Measurements from ENCODE around the gene PSMA1.

Gene PSMA1

DNA sequence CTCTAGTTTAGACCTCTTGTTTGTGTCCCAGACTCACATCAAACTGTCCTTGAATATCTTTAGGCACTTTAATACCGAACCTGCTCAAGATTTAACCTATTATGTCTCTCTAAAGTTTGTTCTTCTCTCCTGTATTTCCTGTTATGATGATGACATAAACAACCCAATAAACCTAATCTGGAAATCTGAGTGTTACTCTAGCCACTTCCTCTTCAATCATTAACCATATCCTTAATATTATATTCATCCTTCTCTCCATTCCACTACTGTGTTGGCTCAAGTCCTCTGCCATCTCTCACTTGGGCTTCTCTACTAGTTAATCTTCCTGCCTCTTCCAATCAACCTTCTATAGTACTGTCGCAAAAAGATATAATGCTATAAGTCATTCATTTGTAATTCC is 56.6 kb downstream of the PSMA1 start:
- no peaks in the 10 kb centered on the region for H4K20me1 ChIP-seq (ENCODE audit: insufficient read depth, low read length)
- H3K27me3 ChIP-seq (replicated peaks; ENCODE audit: insufficient read depth, low read length), result no peaks in the 10 kb centered on the region
- peaks cover 36% of the 10 kb centered on the region for H3K36me3 ChIP-seq (replicated peaks; ENCODE audit: insufficient read depth, low read length)
- no peak overlapping the region for H2AFZ ChIP-seq (ENCODE audit: low read length)
- no peaks in the 10 kb centered on the region for H3K9me3 ChIP-seq (replicated peaks; ENCODE audit: insufficient read depth, low read length)
- H3K4me3 ChIP-seq (ENCODE audit: low read length), result no peak overlapping the region
- H3K9me2 ChIP-seq (replicated peaks; ENCODE audit: insufficient read depth, low read length), result no peaks in the 10 kb centered on the region
- no peaks in the 10 kb centered on the region for H3F3A ChIP-seq (ENCODE audit: insufficient read depth, low read length)
- no peak overlapping the region for H3K27ac ChIP-seq (ENCODE audit: low read length)
- no peak overlapping the region for H3K4me2 ChIP-seq (ENCODE audit: low read depth, low read length)
- DNase-seq, result no peak
- H3K4me1 ChIP-seq (ENCODE audit: low read length), result no peaks in the 10 kb centered on the region
- no peak overlapping the region for H3K9ac ChIP-seq (ENCODE audit: low read length)
- H3K79me2 ChIP-seq (ENCODE audit: low read length), result no peaks in the 10 kb centered on the region
- TF ChIP-seq EZH2 (optimal IDR thresholded peaks at IDR 0.05; ENCODE audit: low read depth, low read length), result no peak
- TF ChIP-seq, protein P1, sequence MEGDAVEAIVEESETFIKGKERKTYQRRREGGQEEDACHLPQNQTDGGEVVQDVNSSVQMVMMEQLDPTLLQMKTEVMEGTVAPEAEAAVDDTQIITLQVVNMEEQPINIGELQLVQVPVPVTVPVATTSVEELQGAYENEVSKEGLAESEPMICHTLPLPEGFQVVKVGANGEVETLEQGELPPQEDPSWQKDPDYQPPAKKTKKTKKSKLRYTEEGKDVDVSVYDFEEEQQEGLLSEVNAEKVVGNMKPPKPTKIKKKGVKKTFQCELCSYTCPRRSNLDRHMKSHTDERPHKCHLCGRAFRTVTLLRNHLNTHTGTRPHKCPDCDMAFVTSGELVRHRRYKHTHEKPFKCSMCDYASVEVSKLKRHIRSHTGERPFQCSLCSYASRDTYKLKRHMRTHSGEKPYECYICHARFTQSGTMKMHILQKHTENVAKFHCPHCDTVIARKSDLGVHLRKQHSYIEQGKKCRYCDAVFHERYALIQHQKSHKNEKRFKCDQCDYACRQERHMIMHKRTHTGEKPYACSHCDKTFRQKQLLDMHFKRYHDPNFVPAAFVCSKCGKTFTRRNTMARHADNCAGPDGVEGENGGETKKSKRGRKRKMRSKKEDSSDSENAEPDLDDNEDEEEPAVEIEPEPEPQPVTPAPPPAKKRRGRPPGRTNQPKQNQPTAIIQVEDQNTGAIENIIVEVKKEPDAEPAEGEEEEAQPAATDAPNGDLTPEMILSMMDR (IDR thresholded peaks at IDR 0.05; ENCODE audit: low read length), result no peak
- no peak for TF ChIP-seq EZH2phosphoT487 (IDR thresholded peaks at IDR 0.05; ENCODE audit: low read length)

DNA sequence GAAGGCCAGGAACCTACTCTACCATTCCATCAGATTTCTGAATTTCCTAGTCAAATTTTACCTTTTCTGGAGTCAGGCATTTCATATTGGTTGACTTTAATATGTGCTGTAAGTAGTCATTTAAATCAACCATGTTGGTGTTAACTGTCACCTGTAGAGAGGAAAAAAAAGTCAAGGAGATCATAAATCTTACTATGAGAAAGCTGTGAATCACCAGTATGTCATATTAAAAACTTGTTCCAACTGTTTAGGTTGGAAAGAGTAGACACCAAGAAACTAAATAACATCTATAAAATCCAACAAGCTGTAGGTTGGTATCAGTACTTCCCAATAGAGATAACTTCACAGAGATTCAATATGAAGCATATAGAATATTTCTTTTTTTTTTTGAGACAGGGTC is 60.0 kb downstream of the PSMA1 start:
- H3K79me2 ChIP-seq (ENCODE audit: low read length), result no peaks in the 10 kb centered on the region
- no peak overlapping the region for H3K27ac ChIP-seq (ENCODE audit: low read length)
- no peaks in the 10 kb centered on the region for H3K4me1 ChIP-seq (ENCODE audit: low read length)
- peaks cover 3% of the 10 kb centered on the region for H3F3A ChIP-seq (ENCODE audit: insufficient read depth, low read length)
- DNase-seq, result no peak
- H3K9me2 ChIP-seq (replicated peaks; ENCODE audit: insufficient read depth, low read length), result no peaks in the 10 kb centered on the region
- H4K20me1 ChIP-seq (ENCODE audit: insufficient read depth, low read length), result no peaks in the 10 kb centered on the region
- no peak overlapping the region for H3K9ac ChIP-seq (ENCODE audit: low read length)
- H3K4me3 ChIP-seq (ENCODE audit: low read length), result no peak overlapping the region
- no peaks in the 10 kb centered on the region for H3K9me3 ChIP-seq (replicated peaks; ENCODE audit: insufficient read depth, low read length)
- no peak overlapping the region for H2AFZ ChIP-seq (ENCODE audit: low read length)
- TF ChIP-seq EZH2 (optimal IDR thresholded peaks at IDR 0.05; ENCODE audit: low read depth, low read length), result no peak
- TF ChIP-seq, protein P1 (IDR thresholded peaks at IDR 0.05; ENCODE audit: low read length), result no peak
- TF ChIP-seq EZH2phosphoT487 (IDR thresholded peaks at IDR 0.05; ENCODE audit: low read length), result no peak
- no peak overlapping the region for H3K4me2 ChIP-seq (ENCODE audit: low read depth, low read length)
- no peaks in the 10 kb centered on the region for H3K27me3 ChIP-seq (replicated peaks; ENCODE audit: insufficient read depth, low read length)
- H3K36me3 ChIP-seq (replicated peaks; ENCODE audit: insufficient read depth, low read length), result peaks cover 17% of the 10 kb centered on the region

DNA sequence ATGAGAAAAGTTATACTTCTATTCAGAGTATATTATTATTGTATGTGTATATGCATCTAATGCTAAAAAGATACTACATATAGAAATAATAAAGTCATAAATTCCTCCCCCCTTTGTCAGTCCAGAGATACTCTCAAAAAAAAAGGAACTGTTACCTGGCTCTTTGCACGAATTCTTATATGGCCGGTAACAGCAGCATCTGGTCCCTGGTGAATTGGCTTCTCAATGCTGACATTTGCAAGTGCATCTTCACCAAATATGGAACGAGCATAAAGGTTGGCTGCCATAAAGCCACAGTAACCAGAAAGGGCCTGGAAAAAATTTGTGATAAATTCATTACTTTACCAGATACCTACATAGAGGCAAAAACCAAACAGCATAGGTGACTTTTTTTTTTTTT is 61.8 kb downstream of the PSMA1 start:
- H4K20me1 ChIP-seq (ENCODE audit: insufficient read depth, low read length), result no peaks in the 10 kb centered on the region
- peaks cover 13% of the 10 kb centered on the region; the same call in 1 of the 2 replicates for H3K36me3 ChIP-seq (replicated peaks; ENCODE audit: insufficient read depth, low read length)
- H3K27ac ChIP-seq (ENCODE audit: low read length), result no peak overlapping the region
- H3K4me2 ChIP-seq (ENCODE audit: low read depth, low read length), result no peak overlapping the region
- no peak overlapping the region for H3K9ac ChIP-seq (ENCODE audit: low read length)
- no peak overlapping the region for H2AFZ ChIP-seq (ENCODE audit: low read length)
- no peaks in the 10 kb centered on the region for H3K79me2 ChIP-seq (ENCODE audit: low read length)
- H3K9me3 ChIP-seq (replicated peaks; ENCODE audit: insufficient read depth, low read length), result no peaks in the 10 kb centered on the region
- H3F3A ChIP-seq (ENCODE audit: insufficient read depth, low read length), result peaks cover 3% of the 10 kb centered on the region
- no peak overlapping the region for H3K4me3 ChIP-seq (ENCODE audit: low read length)
- H3K4me1 ChIP-seq (ENCODE audit: low read length), result no peaks in the 10 kb centered on the region
- no peak for DNase-seq
- no peaks in the 10 kb centered on the region for H3K9me2 ChIP-seq (replicated peaks; ENCODE audit: insufficient read depth, low read length)
- TF ChIP-seq EZH2phosphoT487 (IDR thresholded peaks at IDR 0.05; ENCODE audit: low read length), result no peak
- TF ChIP-seq, protein P1 (IDR thresholded peaks at IDR 0.05; ENCODE audit: low read length), result no peak
- H3K27me3 ChIP-seq (replicated peaks; ENCODE audit: insufficient read depth, low read length), result no peaks in the 10 kb centered on the region
